GM12878 (cell line): ENCODE data around the gene AP3S2. TPM values are rescaled to one million over a fixed set of nuclear protein-coding genes. Genes with fewer than 3 reads are reported as not detected.

Experiments used
- ATAC-seq: fragments of 200-7000 bp; cut with Tn5 transposase; 3 replicates; pipeline ENCODE4 v1.9.1; 2020; ENCODE audit warnings: mild to moderate bottlenecking, moderate library complexity
- BruUV-seq: library from RNA; stranded (reverse); fragments of 400-500 nt; replicated peaks from 2 replicates; lab custom pipeline; 2021; lab: Mats Ljungman, UMichigan
- CTCF ChIA-PET: fragments of 300-600 bp; sonication (Branson Sonifier 250); formaldehyde crosslinking; extraction: SDS; loops from one replicate; lab custom pipeline; 2021; ENCODE audit warnings: inconsistent platforms; lab: Yijun Ruan, JAX
- POLR2A ChIA-PET: fragments of 350-600 bp; formaldehyde crosslinking; extraction: SDS; loops from one replicate; lab custom pipeline; 2021; ENCODE audit warnings: inconsistent platforms; lab: Charles Lee
- RAD21 ChIA-PET: fragments of 300-600 bp; sonication (Branson Sonifier 250); formaldehyde crosslinking; loops from one replicate; lab custom pipeline; 2023; ENCODE audit warnings: antibody characterized with exemption; ENCODE audit not compliant: unreplicated experiment; lab: Charles Lee
- SMC1A ChIA-PET: fragments of 300-600 bp; sonication (Branson Sonifier 250); formaldehyde crosslinking; loops from one replicate; lab custom pipeline; 2023; ENCODE audit not compliant: unreplicated experiment, uncharacterized antibody; lab: Charles Lee
- DNase-seq: peaks from one replicate; pipeline ENCODE4 v3.0.0-alpha.2; 2011; ENCODE audit warnings: low read depth, low spot score
- FAIRE-seq: peaks from 3 replicates; lab custom pipeline; 2011; peaks lifted over from hg19 to GRCh38; lab: Jason Lieb, UNC
- H2AFZ ChIP-seq: 2 replicates; pipeline ENCODE4 v1.6.0; 2011; ENCODE audit warnings: low read depth, low read length, control low read depth; ENCODE audit not compliant: control insufficient read depth
- H3K27ac ChIP-seq: 2 replicates; pipeline ENCODE4 v1.5.1; 2011; ENCODE audit warnings: control low read depth; ENCODE audit not compliant: control insufficient read depth, insufficient read depth
- H3K27me3 ChIP-seq, 2 experiments: replicated peaks in 1 of 2; 2 replicates each; pipeline versions ENCODE4 v1.6.0 to v1.6.1; 2011; ENCODE audit warnings: low read length in 1 of 2; ENCODE audit not compliant: control insufficient read depth in 2 of 2, insufficient read depth in 2 of 2
- H3K36me3 ChIP-seq, 2 experiments: 2 replicates each; pipeline ENCODE4 v1.5.1; 2011; ENCODE audit warnings: low read length in 1 of 2; ENCODE audit not compliant: control insufficient read depth in 2 of 2, insufficient read depth in 2 of 2
- H3K4me1 ChIP-seq: 2 replicates; pipeline ENCODE4 v1.6.1; 2011; ENCODE audit warnings: mild to moderate bottlenecking, low read length, moderate library complexity, mixed read lengths; ENCODE audit not compliant: control insufficient read depth, insufficient read depth
- H3K4me2 ChIP-seq: 2 replicates; pipeline ENCODE4 v1.6.0; 2011; ENCODE audit warnings: control low read depth; ENCODE audit not compliant: control insufficient read depth, insufficient read depth
- H3K4me3 ChIP-seq: fragments of 200-600 bp; sonication (generic); 2 replicates; pipeline ENCODE4 v1.5.1; 2016
- H3K79me2 ChIP-seq: 2 replicates; pipeline ENCODE4 v1.6.0; 2011; ENCODE audit warnings: low read length; ENCODE audit not compliant: control insufficient read depth, insufficient read depth
- H3K9ac ChIP-seq: 2 replicates; pipeline ENCODE4 v1.8.0; 2011; ENCODE audit warnings: low read length, control low read depth, mixed read lengths; ENCODE audit not compliant: control insufficient read depth, insufficient read depth
- H3K9me3 ChIP-seq: replicated peaks from 3 replicates; pipeline ENCODE4 v1.5.1; 2011; ENCODE audit warnings: mild to moderate bottlenecking, low read length; ENCODE audit not compliant: control insufficient read depth, insufficient read depth
- H4K20me1 ChIP-seq: 2 replicates; pipeline ENCODE4 v1.6.0; 2011; ENCODE audit not compliant: control insufficient read depth, insufficient read depth
- CBFB ChIP-seq: IDR thresholded peaks from 2 replicates; pipeline ENCODE4 v1.6.1; 2016; ENCODE audit warnings: antibody characterized with exemption, low read depth
- ETV6 ChIP-seq, 2 experiments: fragments of 450-650 bp in 1 of 2; IDR thresholded peaks in 1 of 2; conservative IDR thresholded peaks in 1 of 2; 2 replicates each; pipeline ENCODE4 v1.6.1; 2014; ENCODE audit warnings: antibody characterized with exemption in 1 of 2, borderline replicate concordance in 1 of 2, low read depth in 1 of 2, mild to moderate bottlenecking in 1 of 2, moderate library complexity in 1 of 2
- KAT2A ChIP-seq: conservative IDR thresholded peaks from 2 replicates; pipeline ENCODE4 v1.6.1; 2011; ENCODE audit warnings: low read depth, low read length; ENCODE audit not compliant: control insufficient read depth
- NFIC ChIP-seq: IDR thresholded peaks from 2 replicates; pipeline ENCODE4 v1.6.1; 2012; ENCODE audit warnings: low read depth, mild to moderate bottlenecking, inconsistent platforms, low read length, moderate library complexity
- NFYB ChIP-seq: IDR thresholded peaks from 2 replicates; pipeline ENCODE4 v1.6.1; 2011; ENCODE audit warnings: low read depth, mild to moderate bottlenecking, low read length, improper control_type of control experiment, moderate library complexity; ENCODE audit not compliant: insufficient read depth
- NKRF ChIP-seq: fragments of 450-650 bp; conservative IDR thresholded peaks from 2 replicates; pipeline ENCODE4 v1.6.1; 2017; ENCODE audit warnings: mild to moderate bottlenecking, moderate library complexity
- RAD51 ChIP-seq: fragments of 450-650 bp; IDR thresholded peaks from 2 replicates; pipeline ENCODE4 v1.6.1; 2016; ENCODE audit warnings: moderate library complexity, mild to moderate bottlenecking, inconsistent platforms
- SPI1 ChIP-seq: IDR thresholded peaks from 2 replicates; pipeline ENCODE4 v1.6.1; 2011; ENCODE audit warnings: low read depth, mild to moderate bottlenecking, low read length, moderate library complexity, borderline replicate concordance; ENCODE audit not compliant: insufficient read depth
- ZNF687 ChIP-seq: fragments of 450-650 bp; IDR thresholded peaks from 2 replicates; pipeline ENCODE4 v1.6.1; 2017; ENCODE audit warnings: mild to moderate bottlenecking, moderate library complexity
- WGBS: methylation state at CpG from one replicate; pipeline ENCODE4 v1.1.6; 2016; ENCODE audit warnings: low lambda C conversion rate; ENCODE audit not compliant: insufficient replicate concordance, insufficient coverage; ENCODE audit errors: missing lambda C conversion rate; 5-methylcytosine and 5-hydroxymethylcytosine counted together
- in situ Hi-C: fragments of 300-500 bp; cut with MboI; formaldehyde crosslinking; loops from 9 replicates; pipeline ENCODE4 v1.14.3; 2018; ENCODE audit warnings: mixed read lengths
- intact Hi-C: fragments of 100-400 bp; cut with micrococcal nuclease; formaldehyde crosslinking; loops from one replicate; pipeline ENCODE4 v1.14.2; 2022; ENCODE audit not compliant: unreplicated experiment
- polyA plus RNA-seq, 11 experiments: library from polyadenylated mRNA; depleted of rRNA in 4 of 11; unstranded in 6 of 11; stranded (reverse) in 5 of 11; fragments of >200 nt; fragmentation: Nextera tagmentation in 4 of 11; fragmentation: Illumina TruSeq in 1 of 11; extraction: Ambion mirVana in 4 of 11; extraction: Trizol in 1 of 11; gene quantifications; 1 replicate in 1 of 11; 2 replicates in 10 of 11; pipeline versions ENCODE4 v1.2.1 to v1.2.3, GENCODE V29; 2011 to 2016; ENCODE audit warnings: inconsistent platforms in 2 of 11, missing spikeins in 2 of 11, low read depth in 1 of 11
- total RNA-seq, 4 experiments: library from RNA; depleted of rRNA in 3 of 4; stranded (reverse); fragments of >200 nt in 3 of 4; fragmentation: Illumina TruSeq in 1 of 4; extraction: Trizol in 1 of 4; gene quantifications; 2 replicates each; pipeline versions ENCODE4 v1.2.1 to v1.2.3, GENCODE V29; 2013 to 2021

AP3S2 gene
- total and polyA plus RNA-seq, 10 of the 15 experiments (the other 5 are each of a cell fraction or from before 2014, with no cell fraction given) = 10.0 to 43.6 (median 26.0) TPM

GRCh38 chr15:89812011-89812846 is 81.6 kb downstream of the AP3S2 start:
- Histone ChIP-seq H3K9ac (no peak overlapping the region), H3K79me2 (no peaks in the 10 kb centered on the region), H3K4me3 (no peak overlapping the region), H3K36me3 (no peaks in the 10 kb centered on the region), H4K20me1 (no peaks in the 10 kb centered on the region), H3K27ac (no peak overlapping the region), H3K9me3 (no peaks in the 10 kb centered on the region; the same call in 2 of the 3 replicates), H2AFZ (no peak overlapping the region), H3K4me2 (no peak overlapping the region), H3K4me1 (no peaks in the 10 kb centered on the region; the same call in 1 of the 2 replicates), H3K27me3 (peaks cover 5 to 6% of the 10 kb centered on the region in 2 experiments; a peak in 3 of 4 replicates)
- BruUV-seq = no TSS peak
- in situ Hi-C loops = no loop called here
- RAD21 ChIA-PET = interaction anchor here (1.3 kb wide), 1 partner anchor 63 kb away, joined by 3 read pairs; no protein-coding TSS in a partner anchor
- DNase-seq (no peak), ATAC-seq (no peak), FAIRE-seq (no peak)
- POLR2A ChIA-PET = no interaction called here
- intact Hi-C loops = no loop called here
- no peak for TF ChIP-seq ETV6 (conservative IDR thresholded peaks at IDR 0.05 in 1 of 2, IDR thresholded peaks at IDR 0.05 in 1 of 2; ENCODE audit: borderline replicate concordance in 1 of 2, low read depth in 1 of 2)
- no peak for TF ChIP-seq NFYB
- TF ChIP-seq SPI1 = no peak
- no peak for TF ChIP-seq CBFB
- 56% methylated on average over 8 of the region's 8 CpGs for WGBS
- CTCF ChIA-PET = interaction anchor here (0.6 to 0.7 kb wide), 2 partner anchors 52 to 65 kb away, joined by 3 read pairs; no protein-coding TSS in a partner anchor
- SMC1A ChIA-PET = no interaction called here

GRCh38 chr15:89810837-89811236 is 83.0 kb downstream of the AP3S2 start:
- Histone ChIP-seq H3K9me3 (no peaks in the 10 kb centered on the region; the same call in 2 of the 3 replicates), H3K4me2 (no peak overlapping the region), H3K4me3 (no peak overlapping the region), H2AFZ (no peak overlapping the region), H3K4me1 (no peaks in the 10 kb centered on the region; the same call in 1 of the 2 replicates), H3K79me2 (no peaks in the 10 kb centered on the region), H4K20me1 (no peaks in the 10 kb centered on the region; the same call in 1 of the 2 replicates), H3K27me3 (peaks cover 3 to 6% of the 10 kb centered on the region in 2 experiments; a peak in 3 of 4 replicates), H3K36me3 (no peaks in the 10 kb centered on the region), H3K9ac (no peak overlapping the region), H3K27ac (no peak overlapping the region)
- no TSS peak for BruUV-seq
- 72% methylated on average over 7 of the region's 7 CpGs for WGBS
- ATAC-seq (no peak), FAIRE-seq (no peak), DNase-seq (no peak)
- RAD21 ChIA-PET = no interaction called here
- intact Hi-C loops (no loop called here), in situ Hi-C loops (no loop called here)
- SMC1A ChIA-PET = no interaction called here
- CTCF ChIA-PET = no interaction called here
- POLR2A ChIA-PET = no interaction called here
- TF ChIP-seq NFIC = no peak
- no peak for TF ChIP-seq NKRF
- TF ChIP-seq ZNF687 = no peak
- no peak for TF ChIP-seq RAD51
- no peak for TF ChIP-seq KAT2A
